Stimulated activated CD8-positive, alpha-beta memory T cell treated with anti-CD3 and anti-CD28 coated beads, Interleukin-12 subunit alpha, Interleukin-12 subunit beta, amount 100 ng/mL, for 24 hours (primary cell): ENCODE results near the gene FTCDNL1.

Source experiments
- DNase-seq: peaks from one replicate; pipeline ENCODE4 v3.0.0-alpha.2; 2020; ENCODE audit errors: extremely low read depth

The FTCDNL1 gene

GRCh38 chr2:199842631-199843395 lies 8.2 kb downstream of the FTCDNL1 start:
- no peak for DNase-seq

GRCh38 chr2:199841409-199841808 lies 9.6 kb downstream of the FTCDNL1 start:
- DNase-seq, result no peak

- no peak for DNase-seq
These were observed 12.6 kb downstream of the FTCDNL1 start for GRCh38 chr2:199838399-199838798.

DNA sequence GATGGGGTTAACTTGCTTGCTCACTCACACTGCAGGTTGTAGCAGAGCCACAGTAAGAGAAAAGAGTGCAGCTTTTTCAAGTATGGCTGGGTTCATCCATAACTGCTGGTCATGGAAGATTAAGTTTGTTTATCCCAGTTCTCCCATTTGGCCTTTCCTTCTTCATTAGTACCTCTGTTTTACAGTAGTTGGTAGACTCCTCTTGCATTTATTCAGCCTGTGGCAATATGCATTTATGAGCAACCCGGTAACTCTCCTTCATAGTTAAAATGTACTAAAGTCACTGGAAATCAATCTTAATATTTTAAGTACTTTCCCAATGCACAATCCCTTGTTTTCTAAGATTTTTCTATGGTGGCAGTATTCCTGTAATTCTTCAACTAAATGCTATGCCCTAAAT lies 14.0 kb downstream of the FTCDNL1 start:
- DNase-seq, result no peak

DNA sequence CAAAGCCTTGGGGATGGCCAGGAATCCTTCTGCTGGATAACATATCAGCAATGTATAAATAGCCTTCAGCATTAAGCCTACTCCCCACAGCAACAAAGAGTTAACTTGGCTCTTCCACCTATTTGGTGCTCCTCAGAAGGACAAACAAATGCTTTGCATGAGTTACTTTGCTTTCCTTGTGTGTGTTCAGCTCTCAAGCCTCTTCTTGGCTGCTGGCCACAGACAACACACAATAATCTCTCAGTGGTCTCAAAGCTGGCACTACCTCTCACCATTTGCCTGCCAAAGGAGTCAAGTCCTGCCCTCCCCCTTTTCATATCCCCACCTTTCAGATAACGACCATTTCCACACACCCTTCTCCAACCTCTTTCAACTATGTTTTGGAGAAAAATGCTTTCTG lies 17.5 kb downstream of the FTCDNL1 start:
- no peak for DNase-seq

DNA sequence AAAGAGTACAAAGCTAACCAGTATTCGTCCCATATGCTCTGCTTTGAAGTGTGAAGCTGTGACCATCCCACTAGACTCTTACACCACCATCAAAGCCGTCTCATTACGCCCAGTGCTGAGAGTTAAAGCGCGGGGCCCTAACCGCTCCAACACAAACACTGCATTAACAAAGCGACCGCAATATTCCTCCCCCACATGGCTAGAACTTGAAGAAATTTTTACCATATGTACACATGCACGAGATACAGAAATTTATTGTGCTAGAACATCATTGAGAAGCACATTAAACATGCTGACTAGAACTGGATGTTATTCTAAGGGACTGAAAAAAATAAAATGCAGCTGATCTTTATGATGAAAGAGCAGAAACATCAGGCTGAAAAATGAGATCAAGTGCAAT lies 20.5 kb downstream of the FTCDNL1 start:
- DNase-seq, result no peak

DNA sequence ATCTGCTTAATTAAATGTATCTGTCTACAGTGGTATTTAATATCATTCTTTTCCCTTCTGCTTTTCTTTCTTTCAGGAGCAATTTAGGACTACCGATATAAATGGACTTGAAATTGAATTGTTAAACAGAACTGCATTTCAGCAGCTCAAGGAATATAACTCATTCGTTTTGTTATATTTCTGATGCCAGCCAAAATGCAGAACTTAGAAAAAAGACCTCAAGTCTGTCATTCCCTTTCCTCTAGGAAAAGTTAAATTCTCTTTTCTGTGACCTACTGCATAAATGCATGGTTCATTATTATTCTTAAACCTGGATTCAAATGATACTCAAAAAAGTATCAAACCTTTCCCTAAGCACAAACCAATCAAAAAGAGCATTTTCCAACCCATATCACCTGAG lies 21.4 kb downstream of the FTCDNL1 start:
- DNase-seq, result no peak

DNA sequence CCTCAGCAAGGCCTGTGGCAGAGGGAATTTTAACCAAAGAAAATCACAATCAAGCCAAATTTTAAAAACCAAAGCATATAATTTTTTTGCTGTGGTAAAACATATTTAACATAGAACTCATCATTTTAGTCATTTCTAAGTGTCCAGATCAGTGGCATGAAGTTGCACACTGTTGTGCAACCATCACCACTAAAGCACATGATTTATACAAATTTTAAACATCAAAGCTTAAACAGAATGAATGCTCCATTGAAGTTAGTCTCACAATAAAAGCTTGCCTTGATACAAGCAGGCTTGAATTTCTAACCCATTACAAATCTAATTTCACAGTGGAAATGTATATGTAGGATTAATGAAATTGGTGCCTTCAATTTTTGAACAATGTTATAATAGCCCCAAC lies 31.2 kb downstream of the FTCDNL1 start:
- DNase-seq, result no peak

- no peak for DNase-seq
These were observed 32.2 kb downstream of the FTCDNL1 start for GRCh38 chr2:199818754-199819153.

DNA sequence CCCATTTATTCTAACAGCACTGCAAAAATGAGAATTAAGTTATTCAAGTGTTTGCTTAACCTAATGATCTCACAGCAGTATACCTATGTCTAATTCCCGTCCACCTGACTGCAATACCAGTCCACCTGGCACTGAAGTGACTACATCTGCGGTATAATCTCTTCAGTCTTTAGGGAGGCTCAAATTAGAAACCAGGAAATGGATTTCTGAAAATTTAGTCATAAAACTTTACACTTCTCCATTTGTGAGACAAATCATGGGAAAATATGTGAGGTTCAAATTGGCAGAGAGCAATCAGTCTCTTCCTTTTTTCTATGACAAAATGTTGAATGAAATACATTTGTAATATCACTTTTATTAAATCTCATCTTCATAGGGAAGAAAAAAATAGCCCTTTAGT lies 33.0 kb downstream of the FTCDNL1 start:
- no peak for DNase-seq

DNA sequence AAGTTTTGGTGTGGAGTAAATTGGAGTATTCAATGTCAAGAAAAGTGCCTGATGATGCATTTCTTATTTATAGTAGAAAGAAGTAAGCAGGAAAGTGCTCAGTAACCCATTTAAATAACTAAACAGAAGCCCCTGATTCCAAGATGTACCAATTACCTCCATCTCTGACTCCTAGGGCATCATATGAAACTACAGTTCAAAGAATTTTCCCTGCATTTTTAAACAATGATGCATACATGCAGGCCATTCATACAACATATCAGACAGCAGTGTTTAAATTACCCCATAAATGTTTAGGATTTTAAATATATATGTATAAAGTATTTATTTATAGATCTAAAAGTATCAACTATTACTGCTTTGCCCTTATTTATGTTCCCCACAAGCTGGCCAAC lies 36.2 kb downstream of the FTCDNL1 start:
- DNase-seq, result no peak

- no peak for DNase-seq
These were observed 36.7 kb downstream of the FTCDNL1 start for GRCh38 chr2:199814101-199814816.

GRCh38 chr2:199812493-199812892 lies 38.5 kb downstream of the FTCDNL1 start:
- no peak for DNase-seq

- DNase-seq, result no peak
These were observed 39.6 kb downstream of the FTCDNL1 start for GRCh38 chr2:199811346-199811745.

DNA sequence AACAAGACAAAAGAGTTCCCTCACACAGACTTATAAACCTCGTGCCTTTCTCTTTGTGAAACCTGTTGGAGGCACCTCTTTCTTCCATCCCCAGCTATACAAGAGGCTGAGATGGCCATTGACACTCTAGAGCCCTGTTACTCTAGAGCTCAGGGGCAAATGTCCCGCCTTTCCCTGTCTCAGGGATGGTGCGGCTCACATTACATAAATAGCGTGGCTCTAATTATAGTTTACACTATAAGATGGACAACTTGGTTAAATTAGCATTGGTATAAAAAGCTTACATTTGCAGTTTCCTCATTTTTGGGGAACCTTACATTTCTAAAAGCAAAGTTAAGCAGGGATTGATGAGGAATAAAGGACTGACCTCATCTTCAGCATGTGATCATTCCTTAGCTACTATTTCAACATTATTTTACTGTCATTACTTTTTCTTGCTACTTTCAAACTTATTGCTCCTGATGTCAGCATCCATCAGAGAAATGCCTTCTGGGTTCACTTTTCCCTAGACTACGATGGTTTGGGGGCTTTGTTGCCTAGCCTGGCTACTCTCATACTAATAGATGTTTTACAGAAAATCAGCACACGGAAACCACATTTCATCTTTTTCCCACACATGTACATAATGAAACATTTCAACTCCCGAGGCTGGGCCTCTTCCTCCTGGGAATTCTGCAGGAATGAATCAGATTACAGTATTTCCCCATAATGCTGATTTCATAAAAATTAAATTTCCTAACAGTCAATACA lies 40.4 kb downstream of the FTCDNL1 start:
- DNase-seq, result no peak

GRCh38 chr2:199807966-199808365 lies 43.0 kb downstream of the FTCDNL1 start:
- DNase-seq, result no peak

- DNase-seq, result no peak
These were observed 44.8 kb downstream of the FTCDNL1 start for GRCh38 chr2:199806179-199806578.

- DNase-seq, result no peak
These were observed 46.2 kb downstream of the FTCDNL1 start for GRCh38 chr2:199804831-199805230.

DNA sequence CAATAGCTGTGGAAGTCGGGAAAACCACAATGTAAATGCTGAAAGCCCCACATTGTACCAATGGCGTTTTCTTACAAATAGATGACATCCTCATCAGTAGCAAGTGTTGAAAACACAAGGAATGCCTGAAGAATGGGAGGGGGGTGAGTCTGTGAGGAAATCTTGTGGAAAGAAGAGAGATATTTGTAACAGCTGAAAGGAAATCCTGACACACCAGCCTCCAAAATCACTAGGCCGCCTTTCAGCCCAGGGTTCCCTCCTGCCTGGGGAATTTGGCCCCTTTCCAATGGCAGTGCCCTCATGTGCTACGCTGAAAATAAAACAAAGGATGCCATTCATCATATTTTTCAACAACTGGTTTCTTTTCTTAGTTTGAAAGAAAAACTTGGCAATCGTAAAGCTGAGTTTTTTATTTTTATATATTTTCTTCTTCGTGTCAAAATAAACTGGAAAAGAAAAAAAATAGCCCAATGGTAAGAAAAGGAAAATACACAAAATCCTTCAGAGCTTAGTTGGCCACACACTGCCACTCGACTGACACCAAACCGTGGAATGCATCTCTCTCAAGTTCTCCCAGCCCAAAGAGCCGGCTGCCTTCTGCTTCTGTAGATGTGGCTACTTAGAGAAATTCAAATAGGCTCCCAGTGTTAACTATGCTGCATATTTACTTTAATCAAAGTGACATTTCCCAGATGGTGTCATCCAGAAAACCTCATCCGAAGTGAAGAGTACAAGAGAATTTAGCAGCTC lies 52.0 kb downstream of the FTCDNL1 start:
- no peak for DNase-seq

GRCh38 chr2:199797431-199798403 lies 53.3 kb downstream of the FTCDNL1 start:
- DNase-seq, result no peak

GRCh38 chr2:199792381-199792780 lies 58.6 kb downstream of the FTCDNL1 start:
- no peak for DNase-seq
